ENCODE data around the gene TGIF2.
"Not testable (repeated sequence)": the region's sequence is repeated elsewhere in the genome, so short reads cannot be mapped to it uniquely, and the experiment has no call there.

Gene TGIF2

DNA sequence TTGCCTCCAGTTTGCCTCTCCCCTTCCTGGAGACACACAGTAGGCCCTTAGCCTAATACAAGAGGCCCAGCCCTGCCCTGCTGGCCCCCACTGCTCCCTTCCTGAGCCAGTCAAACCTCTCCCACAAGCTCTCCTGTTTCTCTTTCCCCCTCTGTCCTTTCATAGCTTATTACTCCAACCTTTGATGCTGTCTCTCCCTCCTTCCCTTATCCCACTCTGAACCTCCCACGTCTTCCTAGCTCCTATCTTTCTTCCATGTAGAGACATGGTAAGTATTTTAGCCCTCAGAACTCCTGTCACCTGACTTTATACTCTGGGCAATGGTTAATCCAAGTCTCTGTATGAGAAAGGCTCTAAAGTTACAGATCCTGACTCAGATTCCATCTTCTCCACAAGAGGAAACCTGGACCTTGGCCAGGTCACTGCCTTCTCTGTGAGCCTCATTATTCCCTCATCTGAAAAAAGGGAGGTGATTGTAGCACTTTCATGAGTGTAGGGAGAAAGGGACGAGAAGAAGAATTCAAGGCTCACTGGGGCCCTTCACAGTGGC, 6.7 kb downstream of the TGIF2 start:
- DNase-seq: no peak

DNA sequence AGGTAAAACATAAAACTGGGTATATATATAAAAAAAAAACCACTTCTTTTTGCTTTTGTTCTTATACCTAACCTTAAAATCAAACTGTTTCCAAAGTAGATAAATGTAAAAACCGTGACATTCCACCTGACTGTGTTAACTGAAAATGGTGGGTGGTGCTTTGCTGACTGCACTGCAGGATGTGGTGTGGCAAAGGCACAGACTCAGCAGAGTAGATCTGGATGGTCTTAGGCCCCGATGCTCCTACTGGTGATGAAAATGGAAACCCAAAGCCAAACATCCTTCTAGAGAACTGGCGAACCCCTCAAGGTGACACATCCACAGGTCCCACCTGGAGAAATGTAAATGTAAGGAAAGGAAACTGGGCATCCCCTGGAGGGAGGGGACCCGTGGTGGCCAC, 8.9 kb downstream of the TGIF2 start:
- DNase-seq: no peak

DNA sequence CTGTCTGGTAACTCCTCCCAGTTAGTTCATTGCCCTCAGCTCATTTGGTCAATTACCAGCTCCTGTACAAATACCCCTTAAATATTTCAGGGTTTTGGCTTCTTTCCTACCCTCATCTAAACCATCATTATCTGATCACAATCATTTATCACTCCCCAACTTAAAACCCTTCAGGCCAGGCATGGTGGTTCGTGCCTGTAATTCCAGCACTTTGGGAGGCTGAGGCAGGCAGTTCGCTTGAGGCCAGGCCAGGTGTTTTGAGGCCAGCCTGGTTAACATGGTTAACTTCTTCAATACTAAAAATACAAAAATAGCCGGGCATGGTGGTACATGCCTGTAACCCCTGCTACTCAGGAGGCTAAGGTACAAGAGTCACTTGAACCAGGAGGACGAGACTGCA, 9.4 kb downstream of the TGIF2 start:
- no peak for DNase-seq

DNA sequence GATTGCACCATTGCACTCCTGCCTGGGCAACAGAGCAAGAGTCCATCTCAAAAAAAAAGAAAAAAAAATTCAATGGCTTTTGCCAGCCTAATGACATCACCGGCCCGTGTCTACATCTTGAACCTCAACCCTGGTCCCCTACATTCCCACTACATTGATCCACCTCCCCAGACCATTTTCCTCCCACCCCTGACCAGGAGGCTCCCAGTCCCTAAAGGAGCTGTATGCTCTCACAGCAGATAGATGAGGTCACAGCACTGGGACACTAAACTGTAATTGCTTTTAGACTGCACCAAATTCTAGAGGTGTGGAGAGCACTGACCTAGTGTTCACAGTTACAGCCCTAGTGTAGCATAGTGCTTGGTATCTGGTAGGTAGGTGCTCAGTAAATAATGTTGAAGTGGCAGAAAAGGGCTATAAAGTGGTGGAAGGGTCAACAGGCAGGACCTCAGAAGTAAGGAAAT, 10.7 kb downstream of the TGIF2 start:
- DNase-seq: no peak

DNA sequence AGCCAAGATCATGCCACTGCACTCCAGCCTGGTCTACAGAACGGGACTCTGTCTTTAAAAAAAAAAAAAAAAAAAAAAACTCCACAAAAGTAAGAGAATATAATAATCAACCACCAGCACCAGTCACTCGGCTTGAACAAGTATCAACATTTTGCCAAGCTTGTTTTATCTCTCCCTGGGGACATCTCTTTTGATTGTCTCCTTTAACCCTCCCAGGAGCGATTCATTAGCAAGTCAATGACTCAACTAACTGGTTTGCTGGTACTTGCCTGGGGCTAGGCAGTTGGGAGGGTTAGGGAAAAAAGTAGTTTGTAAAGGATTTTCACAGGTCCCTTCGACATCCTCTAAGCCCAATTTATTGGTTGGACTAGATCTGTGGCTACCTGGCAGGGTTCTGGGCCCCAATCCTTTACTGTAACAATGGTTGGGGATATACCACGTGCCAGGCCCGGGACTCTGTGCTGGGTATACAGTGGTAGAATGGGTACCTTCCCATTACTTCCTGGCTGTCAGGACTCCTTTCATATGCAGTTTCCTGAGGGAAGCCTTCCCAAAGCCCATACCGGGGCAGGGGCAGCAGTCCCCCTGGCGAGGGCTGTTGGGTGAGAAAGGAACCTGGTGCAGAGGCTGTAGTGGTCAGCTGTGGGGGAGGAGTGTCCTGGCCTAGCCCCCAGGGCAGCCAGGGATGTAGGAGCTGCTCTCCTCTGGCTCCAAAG, 12.2 kb downstream of the TGIF2 start:
- no peak for DNase-seq

DNA sequence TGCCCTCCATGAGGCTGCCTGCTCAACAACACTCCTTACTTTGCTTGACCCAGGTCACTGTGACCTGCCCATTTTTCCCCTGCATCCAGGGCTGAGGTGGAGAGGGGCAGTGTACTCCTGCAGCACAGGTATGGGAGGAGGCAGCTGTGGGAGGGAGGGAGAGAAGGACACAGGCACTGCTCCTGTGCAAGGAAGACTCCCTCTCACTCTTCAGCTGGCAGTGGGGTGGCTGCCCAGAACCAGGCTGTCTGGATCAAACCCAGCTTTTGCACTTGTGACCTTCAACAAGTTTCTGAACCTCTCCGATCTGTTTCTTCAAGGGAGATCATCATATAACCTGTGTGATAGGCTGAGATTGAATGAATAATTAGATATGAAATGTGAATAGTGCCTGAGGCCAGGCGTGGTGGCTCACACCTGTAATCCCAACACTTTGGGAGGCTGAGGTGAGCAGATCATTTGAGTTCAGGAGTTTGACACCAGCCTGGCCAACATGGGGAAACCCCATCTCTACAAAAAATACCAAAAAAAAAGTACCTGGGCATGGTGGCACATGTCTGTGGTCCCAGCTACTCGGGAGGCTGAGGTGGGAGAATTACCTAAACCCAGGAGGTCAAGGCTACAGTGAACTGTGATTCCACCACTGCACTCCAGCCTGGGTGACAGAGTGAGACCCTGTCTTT, 14.1 kb downstream of the TGIF2 start:
- no peak for DNase-seq

DNA sequence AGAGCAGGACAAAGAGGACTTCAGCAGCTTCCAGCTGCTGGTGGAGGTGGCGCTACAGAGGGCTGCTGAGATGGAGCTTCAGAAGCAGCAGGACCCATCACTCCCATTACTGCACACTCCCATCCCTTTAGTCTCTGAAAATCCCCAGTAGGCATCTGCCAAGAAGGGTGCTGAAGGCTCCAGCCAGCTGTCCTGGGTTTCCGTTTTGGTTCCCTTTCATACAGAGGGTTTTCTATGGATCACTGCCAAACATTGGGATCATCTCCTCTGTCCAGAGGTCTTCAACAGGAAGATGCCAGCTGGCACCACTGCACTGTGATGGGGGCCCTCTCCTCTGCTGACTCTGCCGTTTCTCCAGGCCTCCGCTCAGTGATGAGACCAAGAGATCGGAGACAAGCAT, 17.9 kb downstream of the TGIF2 start:
- no peak for DNase-seq

DNA sequence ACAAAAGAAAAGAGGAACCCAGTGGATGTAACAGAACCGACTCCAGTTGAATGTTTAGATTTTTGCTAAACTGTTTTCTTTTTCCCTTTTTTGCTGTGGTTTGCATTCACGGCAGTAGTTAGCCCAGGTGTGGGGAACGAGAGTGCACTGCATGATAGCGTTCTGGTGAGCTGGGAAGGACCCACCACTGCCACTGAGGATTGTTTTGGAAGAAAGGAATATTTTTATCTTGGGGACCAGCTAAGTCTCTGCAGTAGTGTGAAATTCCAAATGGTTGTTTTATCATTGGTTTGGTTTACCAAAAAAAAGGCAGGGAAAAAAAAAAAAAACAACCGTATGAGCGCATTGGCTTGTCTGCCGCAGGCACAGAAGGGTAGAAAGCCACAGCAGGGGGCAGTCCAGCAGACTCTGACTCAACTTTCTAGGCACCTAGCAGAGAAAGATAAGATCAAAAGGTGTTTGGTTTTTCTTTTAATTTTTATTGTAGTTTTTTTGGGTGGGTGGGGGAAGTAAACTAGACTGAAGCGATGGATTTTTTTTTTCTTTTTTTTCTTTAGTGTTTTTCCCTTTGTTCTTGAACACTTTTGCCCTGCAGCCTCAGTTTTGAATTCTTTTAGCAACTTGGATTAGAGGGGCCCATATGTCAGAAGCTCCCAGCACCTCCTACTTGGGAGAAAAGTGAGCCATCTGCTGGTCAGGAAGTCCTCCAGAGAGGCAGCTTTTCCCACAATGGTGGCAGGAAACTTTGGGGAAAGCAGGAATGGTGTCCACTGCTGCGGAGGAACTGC, 18.7 kb downstream of the TGIF2 start:
- no peak for DNase-seq

DNA sequence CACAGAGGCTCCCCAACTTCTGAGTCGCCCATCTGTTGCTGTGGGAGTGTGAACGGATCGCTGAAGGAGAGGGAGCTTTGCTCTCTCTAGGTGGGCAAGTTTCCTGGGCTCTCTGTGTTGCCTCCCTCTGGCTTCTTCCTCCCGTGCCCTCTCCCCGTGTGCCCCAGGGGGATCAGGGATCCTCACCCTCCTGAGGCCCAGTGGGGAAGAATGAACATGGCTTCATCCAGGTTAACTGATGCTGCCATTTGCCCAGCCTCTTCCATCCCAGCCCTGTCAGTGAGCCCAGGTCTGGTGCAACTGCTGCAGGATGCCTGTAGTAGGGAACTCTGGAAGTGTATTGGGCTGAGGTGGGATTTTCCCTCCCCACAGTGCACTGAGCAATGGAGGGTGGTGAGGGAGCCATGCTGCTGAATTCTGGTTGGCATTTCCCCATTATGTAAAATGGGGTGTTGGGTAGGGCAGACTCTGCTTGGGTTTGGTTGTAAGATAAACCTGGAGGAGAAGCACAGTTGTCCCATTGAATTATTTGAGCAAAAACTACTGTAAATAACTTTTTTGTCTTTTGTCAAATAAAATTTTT, 20.0 kb downstream of the TGIF2 start:
- no peak for DNase-seq

DNA sequence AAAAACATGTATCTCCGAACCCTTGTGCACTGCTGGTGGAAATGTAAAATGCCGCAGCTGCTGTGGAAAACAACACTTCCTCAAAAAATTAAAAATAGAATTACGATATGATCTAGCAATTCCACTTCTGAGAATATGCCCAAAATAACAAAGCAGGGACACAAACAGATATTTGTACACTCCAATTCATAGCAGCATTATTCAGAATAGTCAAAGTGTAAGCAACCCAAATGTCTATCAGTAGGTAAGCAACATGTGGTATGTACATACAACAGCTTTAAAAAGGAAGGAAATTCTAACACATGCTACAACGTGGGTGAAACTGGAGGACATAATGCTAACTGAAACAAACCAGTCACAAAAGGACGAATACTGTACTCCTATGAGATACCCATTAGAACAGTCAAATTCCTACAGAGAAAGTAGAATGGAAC, 26.5 kb downstream of the TGIF2 start:
- peak; percentile 57 to 72 for DNase-seq

DNA sequence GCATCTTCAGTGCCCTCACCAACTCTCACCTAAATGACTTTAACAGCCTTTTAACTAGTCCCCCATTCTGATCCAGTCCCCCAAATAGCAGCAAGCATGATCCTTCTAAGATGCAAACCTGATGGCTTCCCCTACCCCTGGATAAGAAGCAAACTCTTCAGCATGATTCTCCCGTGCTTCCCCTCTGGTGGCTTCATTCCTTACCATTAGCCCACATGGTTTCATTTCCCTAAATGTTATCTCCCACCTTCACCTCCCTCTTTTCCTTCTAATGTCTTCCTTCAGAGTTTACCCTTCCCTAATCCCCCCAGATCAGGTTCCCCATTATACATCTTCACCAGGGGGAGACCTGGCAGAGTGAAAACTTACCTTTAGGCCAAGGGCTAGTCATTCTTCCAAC, 28.1 kb downstream of the TGIF2 start:
- DNase-seq: peak; percentile 51 to 72

DNA sequence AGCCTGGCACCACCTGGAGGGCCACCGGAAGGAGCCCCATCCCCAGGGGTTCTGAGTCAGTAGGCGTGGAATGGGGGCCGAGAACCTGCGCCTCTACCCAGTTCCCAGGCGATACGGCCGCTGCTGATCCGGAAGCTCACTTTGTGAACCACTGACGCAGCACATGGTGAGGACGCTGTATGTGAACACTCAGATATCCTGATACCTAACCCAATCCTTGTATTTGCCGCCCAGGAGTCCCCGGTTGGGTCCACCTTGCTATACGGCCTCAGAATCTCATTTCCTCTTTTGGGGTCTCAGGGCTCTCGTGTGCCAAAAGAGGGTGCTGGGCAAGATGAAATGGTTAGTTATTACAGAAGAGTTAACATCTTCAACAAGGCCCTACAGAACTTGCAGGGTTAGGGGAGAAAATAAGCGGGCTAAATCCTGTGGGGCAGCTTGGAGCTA, 31.6 kb downstream of the TGIF2 start:
- DNase-seq: peak; percentile 29 to 57

DNA sequence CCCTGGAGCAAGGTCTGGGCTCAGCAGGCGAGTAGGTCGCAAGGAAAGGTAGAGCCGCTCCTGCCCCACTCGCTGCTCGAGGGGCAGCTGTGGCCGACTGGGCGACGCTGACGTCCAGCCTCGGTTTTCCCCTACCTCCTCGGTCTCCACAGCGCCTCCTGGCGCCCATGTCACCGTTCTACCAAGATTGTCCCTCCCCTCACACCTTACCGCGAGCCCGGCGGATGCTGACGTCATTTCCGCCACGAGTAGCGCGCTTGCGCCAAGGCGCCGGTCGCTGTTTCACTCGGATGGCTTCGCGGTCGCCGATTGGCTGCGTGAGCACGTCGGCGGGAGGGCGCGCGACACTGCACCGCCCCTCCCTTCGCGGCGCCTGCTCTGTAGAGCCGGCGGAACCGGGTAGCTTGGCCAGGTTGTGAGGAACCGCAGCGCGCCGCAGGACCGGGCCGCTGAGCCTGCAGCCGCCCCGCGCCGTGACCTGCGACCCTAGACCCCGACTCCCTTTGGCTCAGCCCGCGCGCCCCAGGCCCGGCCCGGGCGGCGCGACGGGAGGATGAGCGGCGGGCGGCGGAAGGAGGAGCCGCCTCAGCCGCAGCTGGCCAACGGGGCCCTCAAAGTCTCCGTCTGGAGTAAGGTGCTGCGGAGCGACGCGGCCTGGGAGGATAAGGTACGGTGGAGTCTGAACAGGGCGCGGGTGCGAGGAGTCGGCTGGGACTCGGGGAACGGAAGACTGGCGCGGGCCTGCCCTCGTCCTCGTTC, 32.2 kb downstream of the TGIF2 start, which contains the start of gene RAB5IF:
Gene RAB5IF, plus strand, starts transcription at position 381 of the 759 bp plus-strand sequence. Its CDS starts 173 bp downstream, at position 554.
- peak; percentile 99 for DNase-seq

DNA sequence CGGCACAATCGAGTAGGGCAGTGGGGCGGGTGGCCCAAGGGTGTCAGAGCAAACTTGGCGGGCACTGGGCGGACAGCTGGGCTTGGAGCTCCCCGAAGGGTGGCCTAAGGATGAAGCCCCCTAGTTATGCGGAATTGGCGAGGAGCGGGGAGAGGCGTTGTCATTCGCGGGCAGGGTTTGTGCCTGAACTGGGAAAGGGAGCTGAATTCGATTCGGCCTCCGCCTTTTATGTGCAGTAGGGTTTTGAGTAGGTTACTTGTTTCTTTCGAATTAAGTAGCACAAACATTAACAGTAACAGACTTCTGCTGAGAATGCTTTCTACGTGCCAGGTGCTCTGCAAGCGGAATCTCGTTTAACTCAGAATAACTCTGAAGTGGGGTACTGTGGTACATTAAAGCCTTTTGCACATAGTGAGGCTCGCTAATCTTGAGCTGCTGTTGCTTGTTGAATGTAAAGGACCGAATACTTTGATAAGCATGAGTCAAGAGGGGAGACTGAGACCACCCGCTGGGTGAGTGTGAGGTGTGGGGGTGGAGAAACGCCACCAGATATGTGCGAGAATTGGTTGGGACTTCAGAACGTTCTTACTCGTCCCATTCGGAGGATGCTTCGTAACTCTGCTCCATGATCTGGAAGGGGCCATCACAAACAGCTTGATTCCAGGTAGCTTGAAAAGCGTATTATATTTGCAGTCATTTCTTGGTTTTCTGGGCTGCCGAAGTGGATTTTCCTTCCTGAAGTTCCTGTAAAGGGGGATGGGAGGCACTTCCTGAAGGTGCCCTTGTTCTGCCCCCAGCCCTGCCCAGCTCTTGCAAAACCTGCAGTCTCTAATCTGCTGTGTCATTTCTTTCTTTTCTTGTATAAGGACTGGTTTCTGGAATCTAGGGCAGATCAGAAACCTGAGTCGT, 33.0 kb downstream of the TGIF2 start:
- peak; percentile 83 to 86 for DNase-seq

DNA sequence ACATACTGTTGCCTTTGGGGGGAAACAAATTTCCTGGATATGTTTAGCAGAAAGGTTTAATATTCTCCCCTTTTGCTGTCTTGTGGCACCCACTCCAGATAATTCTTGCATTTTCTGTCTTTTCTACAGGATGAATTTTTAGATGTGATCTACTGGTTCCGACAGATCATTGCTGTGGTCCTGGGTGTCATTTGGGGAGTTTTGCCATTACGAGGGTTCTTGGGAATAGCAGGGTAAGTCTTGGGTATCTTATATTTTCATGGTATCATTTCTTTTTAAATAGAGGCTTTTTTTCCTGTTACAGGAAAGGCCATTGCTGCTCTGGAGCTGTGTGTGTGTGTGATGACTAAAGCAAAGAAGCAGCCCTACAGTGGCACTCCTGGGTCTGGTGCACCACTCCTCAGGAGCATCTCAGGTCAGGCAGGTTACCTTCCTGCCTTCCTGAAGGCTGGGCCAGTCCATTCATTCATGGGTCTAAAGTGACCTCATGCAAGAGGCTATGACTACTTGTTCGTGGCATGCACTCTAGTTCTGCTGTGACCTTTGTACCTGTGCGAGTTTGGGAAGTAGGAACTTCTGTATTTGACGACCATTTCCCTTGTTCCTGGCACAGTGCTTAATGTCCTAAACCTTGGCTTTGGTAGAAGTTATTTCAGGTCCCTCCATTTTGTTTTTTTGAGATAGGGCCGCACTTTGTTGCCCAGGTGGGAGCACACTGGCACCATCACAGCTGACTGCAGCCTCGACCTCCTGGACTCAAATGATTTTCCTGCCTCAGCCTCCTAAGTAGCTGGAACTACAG, 34.4 kb downstream of the TGIF2 start:
- peak in 1 of 2 donors; percentile 35 for DNase-seq

DNA sequence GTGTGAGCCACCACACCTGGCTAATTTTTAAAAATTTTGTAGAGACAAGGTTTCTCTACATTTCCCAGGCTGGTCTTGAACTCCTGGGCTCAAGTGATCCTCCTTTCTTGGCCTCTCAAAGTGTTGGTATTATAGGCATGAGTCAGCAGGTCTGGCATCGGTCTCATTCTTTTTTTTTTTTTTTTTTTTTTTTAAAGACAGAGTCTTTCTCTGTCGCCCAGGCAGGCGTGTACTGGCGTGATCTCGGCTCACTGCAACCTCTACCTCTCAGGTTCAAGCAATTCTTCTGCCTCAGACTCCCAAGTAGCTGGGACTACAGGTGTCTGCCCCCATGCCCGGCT, 35.0 kb downstream of the TGIF2 start:
- not testable (repeated sequence) for DNase-seq

DNA sequence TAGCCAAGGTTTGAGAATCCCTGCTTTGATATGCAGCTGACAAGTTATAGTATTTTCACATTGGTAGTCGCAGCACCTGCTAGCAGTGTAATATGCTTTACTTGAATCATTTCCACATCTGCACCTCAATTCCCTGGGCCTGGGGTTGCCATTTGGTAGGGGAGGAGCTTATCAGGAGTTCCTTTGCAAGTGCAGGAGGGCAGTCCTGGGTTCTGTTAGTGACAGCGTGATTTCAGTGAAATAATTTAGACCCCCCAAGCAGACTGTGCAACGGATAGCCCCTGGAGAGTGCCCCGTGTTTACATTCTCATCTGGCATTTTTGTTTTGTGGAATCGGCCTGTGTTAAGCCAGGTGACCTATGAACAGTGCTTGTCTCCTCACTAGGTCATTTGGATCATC, 38.2 kb downstream of the TGIF2 start:
- no peak for DNase-seq

DNA sequence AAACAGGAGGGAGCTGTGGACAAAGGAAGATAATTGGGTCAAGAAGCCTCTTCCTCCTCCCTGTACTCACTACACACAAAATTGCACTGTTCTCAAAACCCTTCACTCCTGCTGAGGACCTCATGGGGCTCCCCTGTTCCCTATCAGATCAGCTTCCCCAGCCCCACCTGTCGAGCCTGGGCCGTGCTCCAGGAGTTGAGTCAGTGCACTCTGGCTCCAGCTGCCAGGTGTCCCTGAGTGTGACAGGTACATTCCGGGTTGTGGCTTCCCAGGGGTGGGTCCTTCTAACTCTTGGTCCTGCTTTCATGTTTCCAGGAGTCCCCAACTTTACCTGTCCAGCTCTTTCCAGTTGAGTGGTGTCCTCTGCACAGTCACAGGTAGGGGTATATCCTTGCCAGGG, 40.6 kb downstream of the TGIF2 start:
- DNase-seq: no peak

DNA sequence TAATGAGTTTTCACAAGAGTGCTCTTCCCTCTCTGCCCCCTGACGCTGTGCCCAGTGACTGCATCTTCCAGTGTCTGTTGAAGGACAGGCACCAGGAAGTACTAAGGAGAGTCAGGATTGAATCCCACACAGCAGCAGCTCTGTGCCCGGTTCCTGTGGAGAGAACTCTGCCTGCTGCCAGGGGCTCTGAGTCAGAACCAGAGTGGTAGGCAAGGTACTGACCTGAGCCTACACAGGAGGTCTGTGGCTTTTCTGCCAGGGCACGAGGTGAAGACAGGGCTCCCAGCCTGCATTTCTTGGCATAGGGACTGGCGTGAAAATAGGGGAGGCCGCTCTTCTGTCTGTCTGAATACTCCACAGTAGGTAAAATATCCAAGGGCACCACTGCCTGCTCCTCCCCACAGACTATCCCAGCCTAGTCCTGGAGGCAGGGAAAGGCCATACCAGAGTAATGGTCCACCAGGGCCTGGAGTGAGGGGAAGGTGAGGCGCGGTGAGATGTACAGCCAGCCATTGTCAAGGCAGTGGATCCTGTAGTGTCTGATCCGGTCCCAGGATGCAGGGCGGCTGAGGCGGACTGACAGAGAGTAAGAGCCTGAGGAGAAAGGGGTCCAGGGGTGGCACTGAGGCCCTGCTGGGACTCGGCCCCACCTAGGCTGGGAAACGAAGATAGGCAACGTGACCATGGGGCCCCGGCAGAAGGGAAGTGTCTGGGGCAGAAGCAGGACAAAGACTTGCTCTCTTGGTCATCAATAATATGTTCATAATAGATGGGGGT, 41.6 kb downstream of the TGIF2 start:
- DNase-seq: no peak

Data from inflammatory macrophage (primary cell).